HK-2 (cell line): Measurements from ENCODE around the gene GDA.
"Not testable (repeated sequence)": the region's sequence is repeated elsewhere in the genome, so short reads cannot be mapped to it uniquely, and the experiment has no call there.

Experiments used
- DNase-seq: peaks from one replicate; pipeline ENCODE4 v3.0.0-alpha.2; 2018; ENCODE audit not compliant: unreplicated experiment

The GDA gene

DNA sequence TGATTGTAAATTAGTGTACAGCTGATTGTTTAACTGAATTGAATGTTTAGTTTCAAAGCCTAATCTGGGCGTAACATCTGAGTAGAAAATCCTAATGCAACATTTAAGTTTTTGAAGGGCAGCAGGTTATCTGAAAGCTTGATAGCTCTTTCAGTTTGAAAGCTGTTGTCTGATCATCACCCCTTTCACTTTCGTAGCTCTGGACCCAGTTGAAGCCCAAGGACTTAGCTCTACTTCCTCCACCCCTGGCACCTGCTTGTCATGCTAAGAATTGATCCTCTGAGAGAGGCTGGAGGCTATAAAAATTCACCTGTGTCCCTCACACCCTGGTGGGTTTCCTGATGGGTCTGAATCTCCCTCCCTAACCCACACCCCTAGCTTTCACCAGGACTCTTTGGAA lies 129.7 kb downstream of the GDA start:
- no peak for DNase-seq

DNA sequence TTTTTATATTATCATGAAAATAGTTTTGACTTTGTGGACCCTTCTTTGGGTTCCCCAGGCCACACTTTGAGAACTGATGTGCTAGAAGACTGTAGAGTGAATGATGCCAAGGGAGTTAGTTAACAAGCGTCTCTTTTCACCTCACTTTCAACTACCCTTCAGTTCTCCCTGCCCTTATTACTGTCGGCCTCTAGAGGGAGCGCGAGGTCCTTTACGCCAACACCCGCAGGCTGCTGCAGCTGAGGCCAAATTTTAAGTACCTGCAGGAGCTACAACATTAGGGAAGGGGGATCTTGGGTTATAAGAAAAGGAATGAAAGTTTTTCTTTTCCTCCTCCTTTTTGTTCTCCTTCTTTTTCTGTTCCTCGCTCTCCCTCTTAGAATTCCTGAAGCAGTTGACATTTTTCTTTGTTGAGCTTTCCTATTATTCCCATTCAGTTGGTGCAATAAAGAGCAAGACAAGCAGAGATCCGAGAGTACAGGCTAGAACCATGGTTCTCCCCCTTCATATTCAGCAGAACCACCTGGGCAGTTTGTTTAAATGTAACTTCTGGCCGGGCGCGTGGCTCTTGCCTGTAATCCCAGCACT lies 131.8 kb downstream of the GDA start:
- peak; percentile 25 for DNase-seq

DNA sequence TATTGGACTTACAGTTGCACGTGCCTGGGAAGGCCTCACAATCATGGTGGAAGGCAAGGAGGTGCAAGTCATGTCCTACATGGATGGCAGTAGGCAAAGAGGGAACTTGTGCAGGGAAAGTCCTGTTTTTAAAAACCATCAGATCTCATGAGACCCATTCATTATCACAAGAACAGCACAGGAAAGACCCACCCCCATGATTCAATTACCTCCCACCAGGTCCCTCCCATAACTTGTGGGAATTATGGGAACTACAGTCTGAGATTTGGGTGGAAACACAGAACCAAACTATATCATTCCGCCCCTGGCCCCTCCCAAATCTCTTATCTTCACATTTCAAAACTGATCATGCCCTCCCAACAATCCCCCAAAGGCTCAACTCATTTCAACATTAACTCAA lies 140.2 kb downstream of the GDA start:
- DNase-seq = no peak

DNA sequence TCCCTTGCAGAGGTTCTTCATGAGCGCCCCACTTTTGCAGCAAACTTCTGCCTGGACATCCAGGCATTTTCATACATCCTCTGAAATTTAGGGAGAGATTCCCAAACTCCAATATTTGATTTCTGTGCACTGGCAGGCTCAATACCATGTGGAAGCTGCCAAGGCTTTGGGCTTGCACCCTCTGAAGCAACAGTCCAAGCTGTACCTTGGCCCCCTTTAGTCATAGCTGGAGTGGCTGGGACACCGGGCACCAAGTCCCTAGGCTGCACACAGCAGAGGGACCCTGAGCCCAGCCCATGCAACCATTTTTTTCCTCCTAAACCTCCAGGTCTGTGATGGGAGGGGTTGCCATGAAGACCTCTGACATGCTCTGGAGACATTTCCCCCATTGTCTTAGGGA lies 141.1 kb downstream of the GDA start:
- DNase-seq = no peak

GRCh38 chr9:72291576-72291975 lies 142.3 kb downstream of the GDA start:
- DNase-seq = not testable (repeated sequence)

GRCh38 chr9:72292256-72292682 lies 143.0 kb downstream of the GDA start:
- DNase-seq = no peak

GRCh38 chr9:72292874-72293607 lies 143.8 kb downstream of the GDA start:
- DNase-seq = no peak

DNA sequence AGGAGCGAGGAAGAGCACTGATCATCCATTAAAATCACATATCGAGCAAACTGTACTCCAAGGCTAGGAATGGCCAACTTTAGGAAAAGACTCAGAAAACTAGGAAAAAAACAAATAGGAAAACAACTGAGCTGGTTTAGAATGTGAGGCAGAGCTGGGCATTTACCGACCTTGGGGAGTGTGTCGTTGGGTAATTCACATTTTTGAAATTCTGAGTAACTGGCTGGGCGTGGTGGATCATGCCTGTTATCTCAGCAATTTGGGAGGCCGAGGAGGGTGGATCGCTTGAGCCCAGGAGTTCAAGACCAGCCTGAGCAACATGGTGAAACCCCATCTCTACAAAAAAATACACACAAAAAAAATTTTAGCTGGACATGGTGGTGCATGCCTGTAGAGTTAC lies 145.7 kb downstream of the GDA start:
- no peak for DNase-seq

- no peak for DNase-seq
These were observed 148.3 kb downstream of the GDA start for GRCh38 chr9:72297516-72297915.

DNA sequence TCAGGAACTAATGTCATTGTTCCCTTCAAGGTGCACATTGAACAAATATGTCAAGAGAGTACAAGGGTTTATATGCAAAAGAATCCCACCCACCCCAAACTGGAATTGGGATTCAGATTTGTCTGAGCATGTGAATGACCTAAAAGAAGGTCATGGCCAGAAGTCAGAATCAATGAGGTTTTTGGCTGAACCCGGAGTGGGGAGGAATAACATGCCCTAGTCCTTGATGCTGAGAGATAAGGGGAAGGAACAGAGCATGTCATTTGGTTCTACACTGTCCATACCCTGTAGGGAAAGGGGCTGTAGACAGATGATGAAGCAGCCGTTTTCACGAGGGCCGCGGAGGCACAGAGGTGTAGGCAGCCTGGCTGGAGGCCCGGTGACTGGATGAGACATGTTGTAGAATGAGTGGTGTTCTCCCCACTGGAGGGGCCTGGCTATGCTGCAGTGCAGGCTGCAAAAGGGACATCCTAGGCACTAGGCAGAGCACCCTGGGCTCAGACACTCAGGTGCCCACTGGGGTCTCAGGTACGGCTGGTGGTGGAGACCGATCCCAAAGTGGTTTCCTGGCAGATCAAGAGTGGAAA lies 149.9 kb downstream of the GDA start:
- DNase-seq = no peak

GRCh38 chr9:72300873-72301272 lies 151.6 kb downstream of the GDA start:
- no peak for DNase-seq
